ENCODE data around the gene ZNF789.

- no peak for TF ChIP-seq CTCF (IDR thresholded peaks at IDR 0.05)
- no peak for TF ChIP-seq EZH2 (IDR thresholded peaks at IDR 0.05)
Measured at GRCh38 chr7:99457050-99457649, 15.5 kb upstream of the ZNF789 start.

Measured in neural progenitor cell (in vitro differentiated cells).